Measurements from ENCODE around the gene IRF9. TPM values are rescaled to one million over a fixed set of nuclear protein-coding genes. Genes with fewer than 3 reads are reported as not detected.

The IRF9 gene
- total RNA-seq, 2 experiments from 2014 or later, result 35.1 to 39.1 TPM

DNA sequence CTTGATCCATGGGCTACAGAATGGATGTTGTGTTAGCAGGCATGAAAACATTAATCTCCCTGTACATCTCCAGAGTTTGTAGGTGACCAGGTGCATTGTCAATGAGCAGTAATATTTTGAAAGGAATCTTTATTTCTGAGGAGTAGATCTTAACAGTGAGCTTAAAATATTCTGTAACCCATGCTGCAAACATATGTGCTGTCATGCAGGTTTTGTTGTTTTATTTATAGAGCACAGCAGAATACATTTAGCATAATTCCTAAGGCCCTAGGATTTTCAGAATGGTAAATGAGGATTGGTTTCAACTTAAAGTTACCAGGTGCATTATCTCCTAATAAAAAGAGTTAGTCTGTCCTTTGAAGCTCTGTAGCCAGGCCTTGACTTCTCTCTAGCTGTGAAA lies 34.1 kb upstream of the IRF9 start:
- DNase-seq (ENCODE audit: low spot score), result no peak
- peaks cover 14% of the 10 kb centered on the region for H3K4me1 ChIP-seq (ENCODE audit: insufficient read depth, low read length, poor library complexity, severe bottlenecking)
- no peak overlapping the region for H3K4me3 ChIP-seq (ENCODE audit: low read depth, low read length, poor library complexity, severe bottlenecking)
- H3K36me3 ChIP-seq (ENCODE audit: insufficient read depth, low read length), result peaks cover 15% of the 10 kb centered on the region; the same call in 1 of the 2 replicates
- H3K4me2 ChIP-seq (ENCODE audit: low read length), result no peak overlapping the region
- intact Hi-C loops (cut with micrococcal nuclease; ENCODE audit: unreplicated experiment), result no loop called here
- ChIA-PET CTCF (ENCODE audit: unreplicated experiment) (no interaction called here), POLR2A (interaction anchor here (0.7 to 1.8 kb wide), 7 partner anchors 8 to 920 kb away, joined by 3 to 10 read pairs (median 3); partner anchors contain the start of genes DCAF11, NRL and PSME1)
- no TSS peak for BruUV-seq (replicated peaks)
- no peak overlapping the region for H2AFZ ChIP-seq (ENCODE audit: low read length)
- no peaks in the 10 kb centered on the region for H3K9me2 ChIP-seq (ENCODE audit: insufficient read depth, low read length)
- H3K79me2 ChIP-seq (ENCODE audit: insufficient read depth, low read depth, low read length), result no peaks in the 10 kb centered on the region
- no peaks in the 10 kb centered on the region for H4K20me1 ChIP-seq (ENCODE audit: insufficient read depth, low read length)
- no peak overlapping the region for H3K27ac ChIP-seq (ENCODE audit: low read depth, low read length, poor library complexity, severe bottlenecking)
- no peaks in the 10 kb centered on the region for H3K9me3 ChIP-seq (ENCODE audit: low read length)
- TF ChIP-seq EZH2phosphoT487 (IDR thresholded peaks at IDR 0.05; ENCODE audit: borderline replicate concordance, low read depth, low read length), result no peak
- TF ChIP-seq CTCF (conservative IDR thresholded peaks at IDR 0.05; ENCODE audit: low read length), result no peak

- POLR2A ChIA-PET, result interaction anchor here (0.9 to 1.7 kb wide), 3 partner anchors 9 to 12 kb away, joined by 3 to 10 read pairs (median 3); partner anchors contain the start of genes DCAF11, NRL and PSME1
- Histone ChIP-seq H3K4me1 (ENCODE audit: insufficient read depth, low read length, poor library complexity, severe bottlenecking) (peaks cover 20% of the 10 kb centered on the region), H3K4me2 (ENCODE audit: low read length) (0 out of 2 replicates have a peak overlapping the region, but pooled peaks have one; percentile 2), H3K27ac (ENCODE audit: low read depth, low read length, poor library complexity, severe bottlenecking) (no peak overlapping the region), H3K4me3 (ENCODE audit: low read depth, low read length, poor library complexity, severe bottlenecking) (no peak overlapping the region), H3K9me3 (ENCODE audit: low read length) (no peaks in the 10 kb centered on the region), H3K36me3 (ENCODE audit: insufficient read depth, low read length) (peaks cover 13% of the 10 kb centered on the region; the same call in 1 of the 2 replicates), H4K20me1 (ENCODE audit: insufficient read depth, low read length) (no peaks in the 10 kb centered on the region), H2AFZ (ENCODE audit: low read length) (no peak overlapping the region), H3K79me2 (ENCODE audit: insufficient read depth, low read depth, low read length) (no peaks in the 10 kb centered on the region), H3K9me2 (ENCODE audit: insufficient read depth, low read length) (no peaks in the 10 kb centered on the region)
- TF ChIP-seq CTCF (conservative IDR thresholded peaks at IDR 0.05; ENCODE audit: low read length) (no peak), EZH2phosphoT487 (IDR thresholded peaks at IDR 0.05; ENCODE audit: borderline replicate concordance, low read depth, low read length) (no peak)
- no peak for DNase-seq (ENCODE audit: low spot score)
- CTCF ChIA-PET (ENCODE audit: unreplicated experiment), result no interaction called here
- BruUV-seq (replicated peaks), result no TSS peak
- intact Hi-C loops (cut with micrococcal nuclease; ENCODE audit: unreplicated experiment), result no loop called here
Observed at GRCh38 chr14:24127673-24128072, 33.4 kb upstream of the IRF9 start.

DNA sequence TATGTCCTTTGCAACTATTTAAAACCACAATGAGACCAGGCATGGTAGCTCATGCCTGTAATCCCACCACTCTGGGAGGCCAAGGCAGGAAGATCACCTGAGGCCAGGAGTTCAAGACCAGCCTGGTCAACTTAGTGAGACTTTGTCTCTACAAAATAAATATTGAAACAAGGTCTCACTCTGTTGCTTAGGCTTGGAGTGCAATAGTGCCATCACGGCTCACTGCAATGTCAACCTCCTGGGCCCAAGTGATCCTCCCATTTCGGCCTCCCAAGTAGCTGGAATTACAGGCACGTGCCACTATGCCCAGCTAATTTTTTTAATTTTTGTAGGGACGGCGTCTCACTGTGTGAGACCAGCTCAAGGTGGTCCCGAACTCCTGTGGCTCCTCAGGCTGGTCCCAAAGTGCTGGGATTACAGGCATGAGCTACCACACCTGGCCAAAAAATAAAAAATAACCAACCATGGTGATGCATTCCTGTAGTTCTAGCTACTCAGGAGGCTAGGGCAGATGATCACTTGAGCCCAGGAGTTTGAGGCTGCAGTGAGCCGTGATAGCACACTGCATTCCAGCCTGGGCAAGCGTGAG lies 31.6 kb upstream of the IRF9 start:
- CTCF ChIA-PET (ENCODE audit: unreplicated experiment), result interaction anchor here (0.6 kb wide), 1 partner anchor 8 kb away, joined by 3 read pairs; no protein-coding TSS in a partner anchor
- intact Hi-C loops (cut with micrococcal nuclease; ENCODE audit: unreplicated experiment), result no loop called here
- no TSS peak for BruUV-seq (replicated peaks)
- H3K79me2 ChIP-seq (ENCODE audit: insufficient read depth, low read depth, low read length), result no peaks in the 10 kb centered on the region
- H4K20me1 ChIP-seq (ENCODE audit: insufficient read depth, low read length), result no peaks in the 10 kb centered on the region
- H3K36me3 ChIP-seq (ENCODE audit: insufficient read depth, low read length), result no peaks in the 10 kb centered on the region
- H3K4me3 ChIP-seq (ENCODE audit: low read depth, low read length, poor library complexity, severe bottlenecking), result no peak overlapping the region
- H3K27ac ChIP-seq (ENCODE audit: low read depth, low read length, poor library complexity, severe bottlenecking), result no peak overlapping the region
- POLR2A ChIA-PET, result interaction anchor here (0.8 to 1.4 kb wide), 4 partner anchors 14 to 34 kb away, joined by 3 to 4 read pairs (median 3); partner anchors contain the start of gene DCAF11
- H3K4me1 ChIP-seq (ENCODE audit: insufficient read depth, low read length, poor library complexity, severe bottlenecking), result peaks cover 20% of the 10 kb centered on the region
- no peak overlapping the region for H3K4me2 ChIP-seq (ENCODE audit: low read length)
- TF ChIP-seq CTCF (conservative IDR thresholded peaks at IDR 0.05; ENCODE audit: low read length), result no peak
- no peak for TF ChIP-seq EZH2phosphoT487 (IDR thresholded peaks at IDR 0.05; ENCODE audit: borderline replicate concordance, low read depth, low read length)
- no peaks in the 10 kb centered on the region for H3K9me3 ChIP-seq (ENCODE audit: low read length)
- no peak for DNase-seq (ENCODE audit: low spot score)
- no peaks in the 10 kb centered on the region for H3K9me2 ChIP-seq (ENCODE audit: insufficient read depth, low read length)
- H2AFZ ChIP-seq (ENCODE audit: low read length), result no peak overlapping the region

Data from OCI-LY7 (cell line).